GM12891 (cell line): ENCODE results near the gene PARP11.

ENCODE experiments used
- POLR2A ChIP-seq: IDR thresholded peaks from 2 replicates; pipeline ENCODE4 v1.6.1; 2011; ENCODE audit warnings: low read depth, low read length, control low read depth
- POLR2AphosphoS5 ChIP-seq: IDR thresholded peaks from 2 replicates; pipeline ENCODE4 v1.6.1; 2011; ENCODE audit warnings: low read depth, low read length, control low read depth
- SPI1 ChIP-seq: IDR thresholded peaks from 2 replicates; pipeline ENCODE4 v1.6.1; 2011; ENCODE audit warnings: low read depth, low read length, control low read depth
- TAF1 ChIP-seq: IDR thresholded peaks from 2 replicates; pipeline ENCODE4 v1.6.1; 2011; ENCODE audit warnings: low read depth, low read length, control low read depth

DNA sequence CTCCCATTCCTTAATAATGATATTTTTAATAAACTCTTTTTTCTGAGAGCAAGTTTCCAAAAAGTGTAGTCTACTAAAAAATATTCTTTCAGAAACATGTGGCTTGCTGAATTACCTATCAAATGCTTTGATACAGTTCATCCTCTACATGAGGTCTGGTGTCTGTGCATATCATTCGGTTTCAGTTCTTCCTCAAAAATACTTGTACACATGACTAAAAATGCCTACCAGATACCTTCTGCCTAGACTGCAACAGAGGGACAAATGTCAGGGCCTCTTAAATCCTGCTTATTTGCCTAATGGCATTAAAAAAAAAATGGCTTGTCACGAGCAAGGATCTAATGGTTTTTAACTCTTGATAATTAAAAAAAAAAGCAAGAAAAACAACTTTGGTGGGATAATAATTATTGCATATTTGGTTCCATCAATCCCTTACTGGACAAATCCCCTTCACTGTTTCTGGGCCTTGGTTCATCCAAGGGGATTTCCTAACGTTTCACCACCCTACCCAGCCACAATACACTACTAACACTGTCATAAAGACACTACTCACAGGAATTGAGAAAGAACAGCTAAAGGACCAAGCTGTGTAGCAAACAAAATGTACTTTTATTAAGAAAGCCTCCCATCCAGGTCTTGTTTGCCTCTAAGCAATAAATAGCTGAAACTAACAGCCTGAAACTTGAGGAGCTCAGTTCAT, 45.7 kb downstream of the PARP11 start:
- TF ChIP-seq POLR2AphosphoS5 (no peak), POLR2A (no peak), TAF1 (no peak), SPI1 (peak; percentile 58)
